ENCODE results near the gene MIA. TPM values are rescaled to one million over a fixed set of nuclear protein-coding genes. Genes with fewer than 3 reads are reported as not detected.

MIA gene
- total RNA-seq, 1 experiment from 2014 or later: 0.75 TPM

- BruUV-seq (replicated peaks): no TSS peak
- ChIA-PET CTCF (interaction anchor here (0.9 kb wide), 1 partner anchor 28 kb away, joined by 3 read pairs; no protein-coding TSS in a partner anchor), POLR2A (ENCODE audit: low non-redundant PET) (no interaction called here)
- no peak for DNase-seq (ENCODE audit: low spot score)
- intact Hi-C loops (cut with micrococcal nuclease; ENCODE audit: unreplicated experiment): loop anchor here (10.0 kb wide), 1 partner anchor 90 kb away; the partner anchor contains the start of genes COQ8B and ITPKC
- Histone ChIP-seq H3K4me1 (ENCODE audit: insufficient read depth, low read length, poor library complexity, severe bottlenecking) (peaks cover 64% of the 10 kb centered on the region), H3K27me3 (replicated peaks; ENCODE audit: insufficient read depth, low read depth, low read length, poor library complexity) (no peaks in the 10 kb centered on the region), H3K4me3 (ENCODE audit: low read depth, low read length, poor library complexity, severe bottlenecking) (no peak overlapping the region), H3K36me3 (ENCODE audit: insufficient read depth, low read length, poor library complexity, severe bottlenecking) (peaks cover 49% of the 10 kb centered on the region), H3K27ac (ENCODE audit: low read depth, low read length, poor library complexity, severe bottlenecking) (peak overlapping the region; percentile 47), H3K9me3 (ENCODE audit: low read depth, low read length, poor library complexity, severe bottlenecking) (no peaks in the 10 kb centered on the region)
- no peak for TF ChIP-seq EZH2 (IDR thresholded peaks at IDR 0.05; ENCODE audit: borderline replicate concordance, low read depth, low read length, poor library complexity, severe bottlenecking)
- TF ChIP-seq, protein P1, sequence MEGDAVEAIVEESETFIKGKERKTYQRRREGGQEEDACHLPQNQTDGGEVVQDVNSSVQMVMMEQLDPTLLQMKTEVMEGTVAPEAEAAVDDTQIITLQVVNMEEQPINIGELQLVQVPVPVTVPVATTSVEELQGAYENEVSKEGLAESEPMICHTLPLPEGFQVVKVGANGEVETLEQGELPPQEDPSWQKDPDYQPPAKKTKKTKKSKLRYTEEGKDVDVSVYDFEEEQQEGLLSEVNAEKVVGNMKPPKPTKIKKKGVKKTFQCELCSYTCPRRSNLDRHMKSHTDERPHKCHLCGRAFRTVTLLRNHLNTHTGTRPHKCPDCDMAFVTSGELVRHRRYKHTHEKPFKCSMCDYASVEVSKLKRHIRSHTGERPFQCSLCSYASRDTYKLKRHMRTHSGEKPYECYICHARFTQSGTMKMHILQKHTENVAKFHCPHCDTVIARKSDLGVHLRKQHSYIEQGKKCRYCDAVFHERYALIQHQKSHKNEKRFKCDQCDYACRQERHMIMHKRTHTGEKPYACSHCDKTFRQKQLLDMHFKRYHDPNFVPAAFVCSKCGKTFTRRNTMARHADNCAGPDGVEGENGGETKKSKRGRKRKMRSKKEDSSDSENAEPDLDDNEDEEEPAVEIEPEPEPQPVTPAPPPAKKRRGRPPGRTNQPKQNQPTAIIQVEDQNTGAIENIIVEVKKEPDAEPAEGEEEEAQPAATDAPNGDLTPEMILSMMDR (conservative IDR thresholded peaks at IDR 0.05; ENCODE audit: low read depth, low read length): peak; percentile 24; the same call in 1 of the 2 replicates
Observed at GRCh38 chr19:40804783-40805242, 29.5 kb downstream of the MIA start.

DNA sequence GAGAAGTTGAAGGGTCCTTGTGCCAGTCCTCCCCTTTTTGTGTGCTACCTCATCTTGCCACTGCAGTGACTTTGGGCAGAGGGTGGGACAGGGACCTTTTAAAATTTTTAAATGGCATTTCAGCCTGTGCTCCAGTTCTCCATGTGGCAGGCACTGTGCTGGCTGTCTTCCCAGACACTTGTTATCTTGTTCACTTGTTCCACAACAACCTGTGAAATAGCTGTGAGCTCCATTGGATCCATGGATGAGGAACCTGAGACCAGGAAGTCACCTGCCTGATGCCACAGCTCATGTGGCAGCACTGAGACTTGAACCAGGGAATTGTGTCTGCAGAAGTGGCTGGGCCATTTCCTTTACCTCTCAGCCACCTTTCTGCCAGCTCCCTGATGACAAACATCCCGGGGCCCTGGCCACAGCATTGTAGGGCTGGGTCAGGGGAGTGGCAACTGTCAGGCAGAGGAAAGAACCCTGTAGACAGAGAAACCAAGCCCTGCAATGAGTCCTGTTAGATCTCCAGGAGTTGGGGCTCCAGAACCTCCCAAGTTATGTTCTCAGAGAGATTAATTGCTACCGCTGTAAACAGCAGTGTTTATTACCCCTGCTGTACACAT lies 30.0 kb downstream of the MIA start:
- H3K9me3 ChIP-seq (ENCODE audit: low read depth, low read length, poor library complexity, severe bottlenecking): no peaks in the 10 kb centered on the region
- no peak for TF ChIP-seq EZH2 (IDR thresholded peaks at IDR 0.05; ENCODE audit: borderline replicate concordance, low read depth, low read length, poor library complexity, severe bottlenecking)
- TF ChIP-seq, protein P1 (conservative IDR thresholded peaks at IDR 0.05; ENCODE audit: low read depth, low read length): no peak
- peaks cover 49% of the 10 kb centered on the region for H3K36me3 ChIP-seq (ENCODE audit: insufficient read depth, low read length, poor library complexity, severe bottlenecking)
- H3K4me1 ChIP-seq (ENCODE audit: insufficient read depth, low read length, poor library complexity, severe bottlenecking): peaks cover 58% of the 10 kb centered on the region
- POLR2A ChIA-PET (ENCODE audit: low non-redundant PET): no interaction called here
- H3K27me3 ChIP-seq (replicated peaks; ENCODE audit: insufficient read depth, low read depth, low read length, poor library complexity): no peaks in the 10 kb centered on the region
- no peak overlapping the region for H3K4me3 ChIP-seq (ENCODE audit: low read depth, low read length, poor library complexity, severe bottlenecking)
- no peak for DNase-seq (ENCODE audit: low spot score)
- H3K27ac ChIP-seq (ENCODE audit: low read depth, low read length, poor library complexity, severe bottlenecking): peak overlapping the region; percentile 47
- intact Hi-C loops (cut with micrococcal nuclease; ENCODE audit: unreplicated experiment): loop anchor here (10.0 kb wide), 1 partner anchor 91 kb away; the partner anchor contains the start of genes COQ8B and ITPKC
- CTCF ChIA-PET: no interaction called here
- no TSS peak for BruUV-seq (replicated peaks)

DNA sequence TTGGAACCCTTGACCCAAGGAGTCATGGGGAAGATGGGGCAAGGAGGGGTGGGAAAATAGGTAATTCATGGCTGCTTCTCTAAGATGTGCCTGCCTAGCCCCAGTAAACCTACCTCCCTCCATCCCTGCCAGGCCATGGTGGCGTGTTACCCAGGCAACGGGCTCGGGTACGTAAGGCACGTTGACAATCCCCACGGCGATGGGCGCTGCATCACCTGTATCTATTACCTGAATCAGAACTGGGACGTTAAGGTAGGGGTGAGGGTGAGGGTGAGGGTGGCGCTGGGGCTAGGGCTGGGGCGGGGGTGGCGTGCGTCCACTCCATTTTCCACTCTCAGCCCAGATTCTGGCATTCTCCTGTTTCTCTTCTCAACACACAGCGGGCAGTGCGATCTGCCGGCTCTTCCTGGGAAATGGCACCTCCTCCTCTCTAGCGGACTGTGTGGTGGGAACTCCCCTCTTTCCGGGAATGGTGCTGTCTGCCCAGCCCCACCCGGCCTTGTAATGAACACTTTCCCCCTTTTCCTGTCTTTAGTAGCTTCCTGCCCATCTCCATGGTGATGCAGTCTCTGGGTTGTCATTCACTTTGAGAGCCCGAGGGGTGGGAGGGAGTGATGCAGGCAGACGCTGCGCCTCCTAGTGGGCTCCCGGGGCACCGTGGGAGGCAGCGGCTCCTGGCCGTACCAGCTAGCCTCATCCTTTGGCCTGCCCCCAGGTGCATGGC lies 31.3 kb downstream of the MIA start:
- TF ChIP-seq, protein P1 (conservative IDR thresholded peaks at IDR 0.05; ENCODE audit: low read depth, low read length): peak; percentile 100
- TF ChIP-seq EZH2 (IDR thresholded peaks at IDR 0.05; ENCODE audit: borderline replicate concordance, low read depth, low read length, poor library complexity, severe bottlenecking): no peak
- Histone ChIP-seq H3K4me3 (ENCODE audit: low read depth, low read length, poor library complexity, severe bottlenecking) (peak overlapping the region; percentile 20), H3K36me3 (ENCODE audit: insufficient read depth, low read length, poor library complexity, severe bottlenecking) (peaks cover 40% of the 10 kb centered on the region), H3K9me3 (ENCODE audit: low read depth, low read length, poor library complexity, severe bottlenecking) (no peaks in the 10 kb centered on the region), H3K4me1 (ENCODE audit: insufficient read depth, low read length, poor library complexity, severe bottlenecking) (peaks cover 52% of the 10 kb centered on the region), H3K27me3 (replicated peaks; ENCODE audit: insufficient read depth, low read depth, low read length, poor library complexity) (no peaks in the 10 kb centered on the region), H3K27ac (ENCODE audit: low read depth, low read length, poor library complexity, severe bottlenecking) (peak overlapping the region; percentile 47)
- POLR2A ChIA-PET (ENCODE audit: low non-redundant PET): interaction anchor here (1.0 kb wide), 1 partner anchor 28 kb away, joined by 3 read pairs; no protein-coding TSS in a partner anchor
- intact Hi-C loops (cut with micrococcal nuclease; ENCODE audit: unreplicated experiment): loop anchor here (10.0 kb wide), 1 partner anchor 92 kb away; the partner anchor contains the start of genes COQ8B and ITPKC
- CTCF ChIA-PET: interaction anchor here (0.5 to 1.5 kb wide), 13 partner anchors 8 to 456 kb away, joined by 3 to 18 read pairs (median 4); partner anchors contain the start of genes ACTMAP, EGLN2, RAB4B and SNRPA
- no TSS peak for BruUV-seq (replicated peaks)
- peak; percentile 99 for DNase-seq (ENCODE audit: low spot score)
